GM19351 (cell line): ENCODE measurements around the gene C5orf63.
"Not testable (repeated sequence)": the region's sequence is repeated elsewhere in the genome, so short reads cannot be mapped to it uniquely, and the experiment has no call there.

Source experiments
- ATAC-seq: cut with Tn5 transposase; IDR thresholded peaks from one replicate; pipeline ENCODE4 v1.9.1; 2021; ENCODE audit warnings: mild to moderate bottlenecking, moderate library complexity; ENCODE audit not compliant: unreplicated experiment

Gene C5orf63

GRCh38 chr5:127038550-127038949 lies 34.8 kb downstream of the C5orf63 start:
- ATAC-seq, result no peak

DNA sequence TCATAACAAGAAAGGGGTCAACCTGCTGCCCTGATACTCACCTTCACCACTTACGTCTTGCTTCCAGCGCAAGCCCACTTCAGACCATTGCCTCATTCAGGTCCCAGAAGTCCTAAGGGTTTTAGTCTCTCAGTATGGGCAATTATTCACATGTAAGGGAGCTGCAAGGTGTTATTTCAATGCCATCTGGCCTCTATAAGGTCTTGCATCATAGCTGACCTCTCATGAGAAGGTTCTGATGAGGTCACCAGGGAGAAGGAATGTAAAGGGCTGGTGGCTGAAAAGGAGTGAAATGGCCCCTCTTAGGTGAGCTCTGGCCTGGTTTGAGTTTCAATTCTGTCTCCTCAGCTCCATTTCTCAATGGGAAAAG lies 41.5 kb downstream of the C5orf63 start:
- ATAC-seq, result no peak

DNA sequence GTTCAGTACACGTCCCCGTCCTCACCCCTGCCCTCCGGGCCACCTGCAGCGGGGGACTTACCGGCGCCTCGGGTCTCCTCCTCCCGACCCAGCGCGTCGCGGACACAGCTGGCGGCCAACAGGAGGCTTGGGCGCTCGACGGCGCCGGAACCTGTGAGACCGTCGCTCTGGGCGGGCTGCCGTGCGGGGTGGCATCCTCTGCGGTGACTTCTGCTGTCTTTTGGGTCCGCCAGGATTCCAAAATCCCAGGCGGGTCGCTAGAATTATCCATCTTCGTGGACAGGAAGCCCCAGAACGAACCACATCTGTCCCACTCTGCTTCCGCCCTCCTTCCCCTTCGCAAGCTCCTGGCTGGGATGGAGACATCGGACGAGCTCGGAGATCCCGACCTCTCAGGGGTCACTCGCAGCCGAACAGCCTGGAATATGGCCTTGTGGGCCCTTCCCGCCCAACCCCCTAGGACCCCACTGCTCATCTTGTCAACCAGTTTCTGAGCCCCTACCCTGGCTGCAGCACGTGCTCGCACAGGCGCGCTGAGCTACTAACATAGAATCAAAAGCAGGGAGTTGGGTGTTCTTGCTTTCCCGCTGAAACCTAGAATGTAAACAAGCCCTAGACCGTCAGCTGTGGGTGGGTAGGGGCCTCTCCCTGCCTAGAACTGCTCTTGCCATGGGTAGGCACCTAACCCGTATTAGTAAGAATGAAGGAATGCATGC lies 42.0 kb downstream of the C5orf63 start:
- peak; percentile 16 for ATAC-seq

- peak; percentile 93 for ATAC-seq
Measured at GRCh38 chr5:127030259-127031146, 42.8 kb downstream of the C5orf63 start, which contains the start of gene MARCHF3. MARCHF3 (minus strand) TSS chr5:127030558; CDS start chr5:126918171, 112,387 bp downstream.

GRCh38 chr5:127029581-127030258 lies 43.6 kb downstream of the C5orf63 start:
- ATAC-seq, result peak; percentile 12

GRCh38 chr5:127028822-127029457 lies 44.4 kb downstream of the C5orf63 start:
- ATAC-seq, result no peak

DNA sequence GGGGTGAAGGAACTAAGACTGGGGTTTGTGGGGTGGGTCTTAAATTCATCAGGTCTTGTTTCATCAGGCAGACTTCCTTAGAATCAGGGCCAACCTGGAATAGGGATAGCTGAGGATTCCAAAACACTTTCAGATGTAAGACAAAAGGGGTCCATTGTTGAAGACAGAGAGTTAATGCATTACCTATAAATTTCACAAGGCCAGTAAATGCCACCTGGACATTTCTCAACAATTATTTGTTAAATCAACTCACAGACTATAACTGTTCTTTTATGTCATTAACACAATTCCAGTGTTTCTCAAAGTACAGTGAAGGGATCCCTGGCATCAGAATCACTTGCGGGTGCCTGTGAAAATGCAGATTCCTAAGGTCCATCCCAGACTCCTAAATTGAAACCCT lies 45.8 kb downstream of the C5orf63 start:
- no peak for ATAC-seq

DNA sequence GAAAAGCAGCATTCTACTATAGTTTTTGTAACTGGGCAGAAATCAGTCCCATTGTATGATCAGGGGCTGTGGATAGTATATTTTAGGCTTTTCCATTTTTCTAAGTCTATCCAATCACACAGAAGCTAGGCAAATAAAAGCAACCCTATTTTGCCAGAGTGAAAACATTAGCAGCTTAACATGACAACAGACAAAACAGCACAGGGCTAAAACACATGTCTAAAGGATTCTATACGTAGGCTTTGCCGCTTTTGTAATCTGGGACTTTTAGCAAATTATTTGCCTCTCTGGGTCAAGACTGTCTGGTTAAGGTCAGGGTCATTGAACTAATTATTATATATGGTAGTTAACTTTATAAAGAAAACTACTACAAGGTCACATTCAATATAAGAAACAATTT lies 47.1 kb downstream of the C5orf63 start:
- no peak for ATAC-seq

GRCh38 chr5:127025467-127025866 lies 47.8 kb downstream of the C5orf63 start:
- no peak for ATAC-seq

- ATAC-seq, result no peak
Measured at GRCh38 chr5:127024821-127025220, 48.5 kb downstream of the C5orf63 start.

- not testable (repeated sequence) for ATAC-seq
Measured at GRCh38 chr5:127023552-127024191, 49.6 kb downstream of the C5orf63 start.

DNA sequence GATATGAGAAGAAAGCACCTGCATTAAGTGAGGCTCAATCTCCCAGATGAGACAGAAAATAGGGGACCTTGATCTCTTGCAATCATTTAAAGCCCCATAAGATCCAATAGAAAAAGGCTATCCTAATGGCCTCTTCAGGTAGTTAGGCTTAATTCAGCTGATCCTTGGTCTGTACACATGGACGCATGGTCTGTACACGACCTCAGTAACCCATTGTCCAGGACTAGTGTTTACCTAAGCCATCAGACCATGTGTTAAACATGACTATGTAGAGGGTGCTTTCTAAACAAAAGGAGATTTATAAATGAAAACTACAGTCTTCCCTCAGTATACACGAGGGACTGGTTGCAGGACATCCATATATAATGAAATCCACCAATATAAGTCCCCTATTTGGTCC lies 50.5 kb downstream of the C5orf63 start:
- ATAC-seq, result no peak

GRCh38 chr5:127019928-127020327 lies 53.4 kb downstream of the C5orf63 start:
- no peak for ATAC-seq

DNA sequence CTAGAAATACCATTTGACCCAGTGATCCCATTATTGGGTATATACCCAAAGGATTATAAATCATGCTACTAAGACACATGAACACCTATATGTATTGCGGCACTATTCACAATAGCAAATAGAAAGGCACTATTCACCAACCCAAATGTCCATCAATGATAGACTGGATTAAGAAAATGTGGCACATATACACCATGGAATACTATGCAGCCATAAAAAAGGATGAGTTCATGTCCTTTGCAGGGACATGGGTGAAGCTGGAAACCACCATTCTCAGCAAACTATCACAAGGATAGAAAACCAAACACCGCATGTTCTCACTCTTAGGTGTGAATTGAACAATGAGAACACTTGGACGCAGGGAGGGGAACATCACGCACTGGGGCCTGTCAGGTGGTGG lies 56.6 kb downstream of the C5orf63 start:
- not testable (repeated sequence) for ATAC-seq

- no peak for ATAC-seq
Measured at GRCh38 chr5:127015716-127016115, 57.6 kb downstream of the C5orf63 start.

DNA sequence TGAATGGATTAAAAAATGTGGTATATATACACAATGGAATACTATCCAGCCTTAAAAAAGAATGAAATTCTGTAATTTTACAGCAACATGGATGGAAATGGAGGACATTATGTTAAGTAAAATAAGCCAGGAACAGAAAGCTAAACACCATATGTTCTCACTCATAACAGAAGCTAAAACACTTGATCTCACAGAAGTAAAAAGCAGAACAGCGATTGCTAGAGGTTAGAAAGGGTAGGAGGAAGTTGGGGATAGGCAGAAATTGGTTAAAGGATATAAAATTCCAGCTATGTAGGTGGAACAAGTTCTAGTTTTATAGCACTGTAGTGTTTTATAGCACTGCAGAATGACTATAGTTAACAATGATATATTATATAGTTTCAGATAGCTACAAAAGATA lies 58.7 kb downstream of the C5orf63 start:
- ATAC-seq, result peak; percentile 64

- no peak for ATAC-seq
Measured at GRCh38 chr5:127013407-127013806, 59.9 kb downstream of the C5orf63 start.

DNA sequence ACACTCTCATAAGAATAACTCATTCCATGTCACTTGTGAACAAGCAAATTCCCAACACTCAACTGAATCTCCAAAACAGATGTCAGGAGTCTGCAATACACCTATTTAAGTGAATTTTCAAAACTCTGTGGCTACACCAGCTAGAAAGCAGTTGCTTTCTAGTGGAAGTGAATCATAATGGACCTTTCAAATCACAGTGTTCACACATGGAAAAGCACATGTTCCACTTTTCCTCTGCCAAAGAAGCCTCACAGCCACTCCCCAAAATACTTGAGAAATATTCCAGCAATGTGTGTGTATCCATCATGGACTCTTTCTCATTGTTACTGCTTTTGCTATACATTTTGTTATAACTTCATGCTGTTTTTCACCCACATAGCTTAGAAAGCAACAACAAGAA lies 60.4 kb downstream of the C5orf63 start:
- ATAC-seq, result no peak

GRCh38 chr5:127011961-127012644 lies 61.2 kb downstream of the C5orf63 start:
- peak; percentile 77 for ATAC-seq

DNA sequence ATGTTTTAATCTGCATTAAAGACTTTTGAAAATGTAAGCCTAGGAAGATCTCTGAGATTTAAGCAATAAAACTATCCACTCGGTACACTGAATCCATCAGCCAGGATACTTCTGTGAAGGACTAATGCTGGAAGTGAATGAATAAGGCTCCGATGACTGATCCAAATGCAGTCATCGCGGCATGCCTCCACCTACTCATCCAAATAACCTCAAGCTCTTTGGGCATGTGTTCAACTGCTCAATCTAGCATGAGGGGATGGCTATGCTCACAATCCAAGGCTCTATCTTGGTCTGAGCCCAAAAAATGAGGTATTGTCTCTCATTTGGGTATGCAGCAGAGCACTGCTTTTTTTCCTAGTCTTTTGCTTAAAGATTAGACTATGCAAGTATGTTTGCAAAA lies 62.1 kb downstream of the C5orf63 start:
- no peak for ATAC-seq
